ENCODE measurements around the gene S100A16. TPM values are rescaled to one million over a fixed set of nuclear protein-coding genes. Genes with fewer than 3 reads are reported as not detected.
"Not testable (repeated sequence)": the region's sequence is repeated elsewhere in the genome, so short reads cannot be mapped to it uniquely, and the experiment has no call there.

Gene S100A16
- polyA plus RNA-seq, 1 donor from 2014 or later: not detected

DNA sequence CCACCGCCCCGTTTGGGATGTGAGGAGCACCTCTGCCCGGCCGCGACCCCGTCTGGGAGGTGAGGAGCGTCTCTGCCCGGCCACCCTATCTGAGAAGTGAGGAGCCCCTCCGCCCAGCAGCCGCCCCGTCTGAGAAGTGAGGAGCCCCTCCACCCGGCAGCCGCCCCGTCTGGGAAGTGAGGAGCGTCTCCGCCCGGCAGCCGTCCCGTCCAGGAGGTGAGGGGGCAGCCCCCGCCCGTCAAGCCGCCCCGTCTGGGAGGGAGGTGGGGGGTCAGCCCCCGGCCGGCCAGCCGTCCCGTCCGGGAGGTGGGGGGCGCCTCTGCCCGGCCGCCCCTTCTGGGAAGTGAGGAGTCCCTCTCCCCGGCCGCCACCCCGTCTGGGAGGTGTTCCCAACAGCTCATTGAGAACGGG is 37.9 kb downstream of the S100A16 start:
- not testable (repeated sequence) for H3K4me3 Mint-ChIP-seq, H3K27ac Mint-ChIP-seq, H3K36me3 Mint-ChIP-seq, H3K4me1 Mint-ChIP-seq, H3K9me3 Mint-ChIP-seq
- peaks cover 13% of the 10 kb centered on the region for H3K27me3 Mint-ChIP-seq

DNA sequence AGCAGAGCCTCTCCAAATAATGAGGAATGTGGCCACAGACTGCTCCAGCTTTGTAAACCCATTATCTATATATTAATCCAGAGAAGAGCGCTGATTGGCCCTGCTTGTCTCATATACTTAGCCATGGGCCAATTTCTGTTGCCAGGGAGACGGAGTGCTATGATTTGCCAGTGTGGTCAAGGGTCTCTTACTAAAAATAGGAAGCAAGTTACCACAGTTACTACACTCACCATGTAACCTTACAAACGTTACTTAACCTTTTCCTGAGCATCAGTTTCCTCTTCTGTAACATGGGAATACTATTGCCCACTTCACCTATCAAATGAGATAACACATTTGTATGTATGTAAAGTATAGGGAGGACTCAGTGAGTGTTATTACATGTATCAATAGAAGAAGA is 39.6 kb downstream of the S100A16 start:
- Mint-ChIP-seq H3K4me3 (no peak overlapping the region), H3K36me3 (no peaks in the 10 kb centered on the region), H3K27ac (no peak overlapping the region)

DNA sequence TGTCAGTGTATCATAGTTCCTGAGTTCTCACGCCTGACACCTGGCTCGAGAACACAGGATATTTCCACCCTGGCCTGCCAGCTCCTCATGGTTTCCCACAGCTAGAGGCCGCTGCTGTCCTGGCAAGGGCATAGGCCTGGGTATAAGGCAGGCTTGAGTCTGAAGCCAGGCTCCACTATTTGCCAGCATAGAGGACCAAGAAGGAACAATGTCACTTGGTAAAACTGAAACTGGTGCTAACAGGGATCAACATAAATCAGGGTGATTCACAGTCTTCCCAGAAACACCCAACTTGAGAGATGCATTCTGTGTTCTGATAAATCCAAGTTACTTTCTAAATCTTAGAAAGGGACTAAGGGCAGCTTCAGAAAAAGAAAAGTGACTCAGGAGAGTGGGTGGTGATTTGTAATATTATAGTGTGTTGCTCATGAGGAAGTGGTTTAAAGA is 40.3 kb downstream of the S100A16 start:
- peaks cover 2% of the 10 kb centered on the region for H3K36me3 Mint-ChIP-seq
- peak overlapping the region in 2 of 3 donors; percentile 19 to 59 for H3K27ac Mint-ChIP-seq
- peaks cover 5 to 16% (median 10%) of the 10 kb centered on the region in 3 donors for H3K4me1 Mint-ChIP-seq
- peaks cover 9% of the 10 kb centered on the region for H3K27me3 Mint-ChIP-seq
- no peaks in the 10 kb centered on the region for H3K9me3 Mint-ChIP-seq
- H3K4me3 Mint-ChIP-seq: no peak overlapping the region

More for the DNA sequence above, 39.6 kb downstream of the S100A16 start:
- H3K4me1 Mint-ChIP-seq: peaks cover 5 to 14% (median 8%) of the 10 kb centered on the region in 3 donors
- H3K27me3 Mint-ChIP-seq: peaks cover 15% of the 10 kb centered on the region
- H3K9me3 Mint-ChIP-seq: no peaks in the 10 kb centered on the region

DNA sequence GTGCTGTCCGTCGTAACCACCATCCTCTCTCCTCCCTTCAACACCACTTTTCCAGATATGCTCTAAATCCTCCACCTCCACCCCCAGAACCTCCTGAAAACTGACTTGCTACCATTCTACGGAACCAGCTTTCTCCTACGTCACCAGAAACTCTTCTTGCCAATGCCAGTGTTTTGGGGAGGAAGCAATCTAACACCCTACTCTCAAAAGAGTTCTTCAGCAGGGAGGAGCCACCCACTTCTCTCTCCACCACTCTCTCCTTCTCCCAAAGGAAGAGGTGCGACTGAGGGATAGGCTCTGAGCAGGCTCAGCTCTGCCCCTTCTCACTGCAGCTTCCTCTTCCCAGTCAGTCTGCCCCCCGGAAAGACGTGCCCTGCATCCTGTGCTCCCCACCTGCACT is 41.2 kb downstream of the S100A16 start:
- Mint-ChIP-seq H3K36me3 (peaks cover 2% of the 10 kb centered on the region), H3K9me3 (no peaks in the 10 kb centered on the region), H3K4me1 (peaks cover 9 to 15% (median 10%) of the 10 kb centered on the region in 3 donors), H3K4me3 (no peak overlapping the region), H3K27me3 (peaks cover 8% of the 10 kb centered on the region), H3K27ac (no peak overlapping the region)

DNA sequence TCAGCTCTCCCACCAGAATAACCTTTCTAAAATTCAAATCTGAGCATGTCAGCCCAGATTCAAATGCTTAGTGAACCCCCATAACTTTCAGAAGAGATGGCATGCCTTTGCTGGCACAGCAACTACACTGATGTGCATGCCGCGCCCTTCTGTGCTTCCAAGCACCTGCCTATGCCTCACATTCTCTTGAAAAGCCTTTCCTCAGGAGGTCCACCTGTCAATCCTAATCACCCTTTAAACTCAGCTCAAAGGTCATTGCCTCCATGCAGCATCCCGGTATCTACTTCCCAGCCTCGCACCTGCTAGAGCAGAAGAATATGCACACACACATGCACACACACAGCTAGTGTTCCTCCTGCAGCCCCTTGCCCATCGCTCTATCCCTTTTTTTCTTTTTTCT is 42.1 kb downstream of the S100A16 start:
- no peaks in the 10 kb centered on the region for H3K9me3 Mint-ChIP-seq
- H3K27ac Mint-ChIP-seq: peak overlapping the region in 1 of 3 donors; percentile 82
- peaks cover 8% of the 10 kb centered on the region for H3K27me3 Mint-ChIP-seq
- peaks cover 12 to 21% (median 15%) of the 10 kb centered on the region in 3 donors for H3K4me1 Mint-ChIP-seq
- peaks cover 2% of the 10 kb centered on the region for H3K36me3 Mint-ChIP-seq
- no peak overlapping the region for H3K4me3 Mint-ChIP-seq

DNA sequence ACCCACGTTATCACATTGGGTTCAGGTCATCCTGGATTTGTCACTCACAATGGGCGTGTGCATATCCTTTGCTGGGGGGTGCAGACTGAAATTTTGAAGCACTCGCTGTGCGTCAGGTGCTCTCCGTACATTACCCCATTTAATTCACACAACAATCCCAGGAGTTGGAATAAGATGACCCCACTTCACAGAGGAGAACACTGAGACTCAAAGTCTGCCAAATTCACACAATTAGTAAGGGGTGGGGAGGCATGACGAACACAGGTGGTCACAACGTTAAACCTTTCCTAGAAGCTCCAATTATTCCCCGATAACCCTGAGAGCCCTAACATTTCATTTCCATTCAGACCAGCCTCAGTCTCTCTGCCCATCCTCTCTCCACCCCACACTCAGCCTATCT is 43.5 kb downstream of the S100A16 start:
- Mint-ChIP-seq H3K4me3 (peak overlapping the region in 2 of 4 donors; percentile 5 to 20), H3K27me3 (peaks cover 8% of the 10 kb centered on the region), H3K36me3 (peaks cover 2% of the 10 kb centered on the region), H3K9me3 (no peaks in the 10 kb centered on the region), H3K27ac (no peak overlapping the region), H3K4me1 (peaks cover 15 to 25% (median 19%) of the 10 kb centered on the region in 3 donors)

DNA sequence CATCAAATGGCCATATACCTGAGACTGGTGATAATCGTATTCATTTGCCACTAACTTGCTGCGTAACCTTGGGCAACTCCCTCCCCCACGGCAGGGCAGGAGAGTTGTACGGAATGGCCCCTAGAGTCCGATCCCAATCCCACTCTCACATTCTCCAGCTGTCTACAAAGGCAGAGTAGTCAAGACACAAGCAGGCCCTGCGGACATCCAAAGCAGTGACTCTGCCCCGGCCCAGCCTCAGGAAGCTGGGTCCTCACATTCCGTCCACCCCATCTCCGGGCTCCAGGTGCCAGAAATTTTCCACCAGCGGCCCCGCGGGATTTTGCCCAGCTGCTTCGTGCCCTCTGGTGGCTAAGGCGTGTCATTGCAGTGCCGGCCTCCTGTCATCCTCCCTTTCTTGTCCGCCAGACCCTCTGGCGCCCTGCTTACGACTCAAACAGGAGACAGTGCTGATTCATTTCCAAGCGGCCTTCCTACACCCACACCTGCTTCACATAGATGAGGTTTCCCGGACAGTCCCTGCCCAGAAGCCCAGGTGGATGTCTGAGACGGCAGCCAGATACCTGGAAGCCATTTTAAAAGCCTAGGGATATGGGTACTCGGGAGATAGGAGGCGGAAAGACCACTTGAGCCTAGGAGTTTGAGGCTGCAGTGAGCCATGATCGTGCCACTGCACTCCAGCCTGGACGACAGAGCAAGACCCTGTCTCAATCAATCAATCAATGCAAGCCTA is 44.4 kb downstream of the S100A16 start:
- Mint-ChIP-seq H3K27ac (peak overlapping the region in 2 of 3 donors; percentile 18 to 30), H3K4me1 (peaks cover 15 to 25% (median 19%) of the 10 kb centered on the region in 3 donors), H3K36me3 (peaks cover 2% of the 10 kb centered on the region), H3K4me3 (peak overlapping the region in 2 of 4 donors; percentile 29 to 85), H3K9me3 (no peaks in the 10 kb centered on the region), H3K27me3 (peaks cover 8% of the 10 kb centered on the region)

DNA sequence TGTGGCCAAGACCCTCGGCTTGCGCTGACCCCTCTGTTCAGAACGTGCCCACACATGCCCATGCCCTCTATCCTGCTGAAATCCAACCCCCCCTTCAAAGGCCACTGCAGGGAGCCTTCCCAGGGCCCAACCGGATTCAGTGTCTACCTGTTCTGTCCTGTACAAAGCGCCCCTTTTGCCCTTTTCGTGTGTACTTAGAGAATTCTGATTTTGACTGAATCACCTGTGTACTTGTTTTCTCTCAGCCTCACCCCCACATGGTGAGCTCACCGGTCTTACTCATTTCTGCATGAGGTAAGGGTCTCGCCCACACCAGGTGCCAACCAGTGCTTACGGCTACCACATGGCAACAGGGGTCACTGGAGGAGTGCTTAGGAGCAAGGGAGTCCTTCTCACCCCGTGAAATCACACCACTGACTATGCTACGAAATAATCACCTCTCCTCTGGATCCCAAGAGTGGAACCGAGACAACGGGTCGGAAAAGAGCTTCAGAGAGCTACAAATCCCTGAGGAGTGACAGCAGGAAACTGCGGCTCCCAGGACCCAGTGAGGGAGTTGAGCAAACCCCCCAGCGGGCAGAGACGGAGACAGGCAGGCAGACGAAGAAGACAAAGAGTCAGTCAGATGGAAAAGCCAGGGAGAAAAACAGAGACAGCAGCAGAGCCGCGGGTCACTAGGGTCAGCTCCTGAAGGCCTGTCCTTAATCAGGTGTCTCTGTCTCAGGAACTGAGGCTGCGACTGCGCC is 45.1 kb downstream of the S100A16 start:
- H3K27ac Mint-ChIP-seq: no peak overlapping the region
- peak overlapping the region in 1 of 4 donors; percentile 29 for H3K4me3 Mint-ChIP-seq
- H3K4me1 Mint-ChIP-seq: peaks cover 15 to 21% (median 19%) of the 10 kb centered on the region in 3 donors
- H3K27me3 Mint-ChIP-seq: peaks cover 8% of the 10 kb centered on the region
- H3K9me3 Mint-ChIP-seq: no peaks in the 10 kb centered on the region
- H3K36me3 Mint-ChIP-seq: peaks cover 2% of the 10 kb centered on the region

DNA sequence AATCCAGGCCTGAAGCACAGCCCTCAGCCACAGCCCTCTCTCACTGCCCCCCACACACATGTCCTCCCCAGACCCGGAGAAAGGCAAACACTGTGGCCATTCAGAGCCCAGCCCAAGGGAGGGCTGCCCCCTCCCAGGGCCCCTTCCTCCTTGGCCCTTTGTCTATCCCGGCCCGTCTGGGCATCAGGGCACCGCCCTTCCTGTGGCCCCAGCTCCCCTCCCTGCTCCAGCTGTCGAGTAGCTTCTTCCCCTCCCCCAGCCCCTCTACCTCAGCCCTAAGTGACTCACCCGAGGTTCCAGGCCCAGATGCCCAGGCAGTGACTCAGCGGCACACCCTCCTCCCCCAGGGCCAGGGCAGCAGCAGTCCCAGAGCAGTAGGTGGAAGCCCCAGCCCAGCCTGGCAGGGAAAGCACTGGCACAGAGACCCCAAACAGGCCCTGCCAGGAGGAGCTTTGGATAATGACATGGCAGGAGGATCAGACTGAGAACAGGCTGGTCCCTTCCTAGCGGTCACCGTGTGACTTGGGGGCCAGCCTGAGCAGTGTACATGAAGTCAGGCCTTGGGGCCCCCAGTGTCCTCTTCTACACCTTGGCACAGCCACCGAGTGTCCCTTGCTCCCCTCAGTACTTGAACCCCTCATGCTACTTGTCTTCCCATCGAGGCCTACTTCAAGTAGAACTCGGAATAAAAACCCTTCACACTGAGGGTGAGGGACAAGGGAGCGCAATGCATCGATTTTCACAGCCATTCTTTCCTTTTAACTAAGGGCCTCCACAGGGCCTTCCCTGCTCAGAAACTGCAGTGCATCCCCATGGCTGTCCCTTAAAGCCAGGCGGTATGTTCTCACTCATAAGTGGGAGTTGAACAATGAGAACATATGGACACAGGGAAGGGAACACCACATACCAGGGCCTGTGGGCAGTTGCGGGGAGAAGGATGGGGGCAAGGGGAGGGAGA is 46.2 kb downstream of the S100A16 start:
- H3K4me1 Mint-ChIP-seq: peaks cover 15 to 19% (median 18%) of the 10 kb centered on the region in 3 donors
- no peaks in the 10 kb centered on the region for H3K9me3 Mint-ChIP-seq
- H3K36me3 Mint-ChIP-seq: peaks cover 2% of the 10 kb centered on the region
- peak overlapping the region in 1 of 3 donors; percentile 78 for H3K27ac Mint-ChIP-seq
- peak overlapping the region in 2 of 4 donors; percentile 45 to 79 for H3K4me3 Mint-ChIP-seq
- H3K27me3 Mint-ChIP-seq: peaks cover 8% of the 10 kb centered on the region

DNA sequence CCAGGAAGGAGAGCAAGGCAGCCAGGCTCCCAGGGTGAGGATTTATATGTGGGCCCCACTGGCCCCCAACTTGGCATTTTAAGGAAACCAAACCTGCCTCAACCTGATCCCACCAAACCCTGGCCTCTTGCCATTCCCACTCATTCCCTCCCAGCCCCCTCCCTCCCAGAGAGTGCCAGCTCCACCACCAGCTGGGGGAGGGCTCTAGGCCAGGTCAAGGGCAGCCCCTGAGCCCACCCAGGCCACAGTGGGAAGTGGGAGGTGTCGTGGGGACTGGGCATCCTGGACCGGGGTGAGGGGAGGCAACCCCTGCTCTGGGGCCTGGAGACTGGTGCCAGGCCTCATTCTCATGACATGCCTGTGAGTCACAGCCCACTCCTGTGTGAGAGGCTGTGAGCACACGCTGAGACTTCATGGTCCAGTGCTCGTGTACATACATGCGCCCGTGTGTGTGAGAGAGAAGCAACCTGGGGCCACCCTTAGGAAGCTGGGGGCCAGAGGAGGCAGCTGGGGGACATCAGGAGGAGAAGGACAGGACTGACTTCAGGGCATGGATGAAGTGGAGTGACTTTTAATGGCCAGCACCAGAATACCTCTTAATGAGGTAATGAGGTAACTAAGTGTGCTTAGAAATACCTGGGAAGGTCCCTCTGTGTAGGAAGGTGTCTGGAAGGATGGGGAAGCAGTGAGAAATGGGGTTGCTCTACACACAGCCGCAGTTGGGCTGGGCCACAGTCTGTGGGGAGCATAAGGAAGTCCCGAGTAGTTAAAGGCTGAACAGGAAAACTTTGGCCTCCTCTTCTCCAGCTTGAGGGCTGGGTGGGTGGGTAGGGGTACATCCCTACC is 47.2 kb downstream of the S100A16 start, which contains the start of gene S100A2:
S100A2 (minus strand) TSS at position 316 of the 846 bp plus-strand sequence. CDS start 1,967 bp downstream, outside the sequence.
- Mint-ChIP-seq H3K36me3 (peaks cover 2% of the 10 kb centered on the region), H3K27me3 (peaks cover 8% of the 10 kb centered on the region), H3K4me3 (peak within 1 kb of the TSS in 3 of 4 donors; percentile 45 to 79 (median 55)), H3K4me1 (peaks cover 15 to 18% (median 18%) of the 10 kb centered on the region in 3 donors), H3K9me3 (no peaks in the 10 kb centered on the region), H3K27ac (peak within 1 kb of the TSS; percentile 49 to 98 (median 95))

DNA sequence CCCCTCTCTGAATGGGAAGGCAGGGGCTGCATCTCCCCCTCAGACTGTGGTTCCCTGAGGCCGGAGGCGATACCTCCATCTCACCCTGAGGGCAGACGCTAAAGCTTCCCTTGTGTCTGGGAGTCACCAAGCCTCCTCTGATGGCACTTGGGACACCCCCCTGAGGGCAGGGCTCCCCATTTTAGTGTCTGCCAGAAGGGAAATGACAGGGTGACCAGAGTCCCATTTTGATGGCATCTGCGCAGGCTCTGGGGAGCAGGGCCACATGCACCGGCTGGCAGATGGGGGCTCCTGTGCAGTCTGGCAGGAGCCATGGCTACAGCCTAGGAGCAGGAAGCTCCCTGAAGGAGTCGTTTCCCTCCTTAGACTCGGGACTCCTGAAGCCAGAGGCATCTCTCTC is 48.9 kb downstream of the S100A16 start:
- Mint-ChIP-seq H3K4me3 (no peak overlapping the region), H3K9me3 (no peaks in the 10 kb centered on the region), H3K27me3 (no peaks in the 10 kb centered on the region), H3K4me1 (peaks cover 12 to 18% (median 18%) of the 10 kb centered on the region in 3 donors), H3K36me3 (peaks cover 5% of the 10 kb centered on the region), H3K27ac (no peak overlapping the region)

DNA sequence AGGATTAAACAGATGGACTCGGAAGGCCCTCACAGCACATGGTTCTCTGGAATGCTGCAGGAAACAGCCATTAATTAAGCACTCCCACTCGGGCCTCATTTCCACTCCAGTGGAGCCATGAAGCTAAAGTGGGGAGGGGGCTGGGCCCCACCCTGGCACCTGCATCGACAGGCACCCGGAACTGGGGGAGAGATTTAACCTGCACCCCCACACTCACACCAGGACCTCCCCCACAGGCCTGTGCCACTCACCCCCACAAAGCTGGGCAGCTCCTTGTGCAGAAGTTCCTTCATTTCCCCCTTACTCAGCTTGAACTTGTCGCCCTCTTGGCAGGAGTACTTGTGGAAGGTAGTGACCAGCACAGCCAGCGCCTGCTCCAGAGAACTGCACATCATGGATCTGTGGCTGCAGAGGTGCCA is 49.4 kb downstream of the S100A16 start:
- Mint-ChIP-seq H3K4me1 (peaks cover 8 to 16% (median 15%) of the 10 kb centered on the region in 3 donors), H3K9me3 (no peaks in the 10 kb centered on the region), H3K27ac (no peak overlapping the region), H3K4me3 (no peak overlapping the region), H3K27me3 (no peaks in the 10 kb centered on the region), H3K36me3 (peaks cover 5% of the 10 kb centered on the region)

DNA sequence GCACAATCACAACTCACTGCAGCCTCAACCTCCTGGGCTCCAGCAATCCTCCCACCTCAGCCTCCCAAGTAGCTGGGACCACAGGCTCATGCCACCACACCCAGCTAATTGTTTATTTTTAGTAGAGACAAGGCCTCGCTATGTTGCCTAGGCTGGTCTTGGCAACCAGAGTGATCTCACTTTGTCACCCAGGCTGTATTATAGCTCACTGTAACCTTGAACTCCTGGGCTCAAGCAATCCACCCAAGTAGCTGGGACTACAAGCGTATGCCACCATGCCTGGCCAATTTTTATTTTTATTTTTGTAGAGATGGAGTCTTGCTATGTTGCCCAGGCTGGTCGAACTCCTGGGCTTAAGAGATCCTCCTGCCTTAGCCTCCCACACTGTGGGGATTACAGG is 50.9 kb downstream of the S100A16 start:
- H3K4me1 Mint-ChIP-seq: peaks cover 5 to 13% (median 12%) of the 10 kb centered on the region in 3 donors
- not testable (repeated sequence) for H3K27ac Mint-ChIP-seq, H3K36me3 Mint-ChIP-seq, H3K27me3 Mint-ChIP-seq, H3K9me3 Mint-ChIP-seq, H3K4me3 Mint-ChIP-seq
